Neural progenitor cell (in vitro differentiated cells): ENCODE data around the gene THUMPD3. TPM values are rescaled to one million over a fixed set of nuclear protein-coding genes. Genes with fewer than 3 reads are reported as not detected.

Source experiments
- DNase-seq: peaks from one replicate; pipeline ENCODE4 v3.0.0-alpha.2; 2016; ENCODE audit warnings: low spot score
- H2AFZ ChIP-seq: fragments of 200-600 bp; sonication (generic); replicated peaks from 2 replicates; pipeline ENCODE4 v1.6.1; 2016; ENCODE audit warnings: antibody characterized with exemption
- H3F3A ChIP-seq: fragments of 200-600 bp; sonication (generic); 2 replicates; pipeline ENCODE4 v1.6.1; 2016; ENCODE audit warnings: antibody characterized with exemption, low read depth
- H3K27ac ChIP-seq: fragments of 200-600 bp; sonication (generic); 2 replicates; pipeline ENCODE4 v1.5.1; 2016; ENCODE audit warnings: mild to moderate bottlenecking
- H3K27me3 ChIP-seq: fragments of 200-600 bp; sonication (generic); 2 replicates; pipeline ENCODE4 v1.6.1; 2016; ENCODE audit warnings: mild to moderate bottlenecking, moderate library complexity
- H3K36me3 ChIP-seq: fragments of 200-600 bp; sonication (generic); 2 replicates; pipeline ENCODE4 v1.5.1; 2016
- H3K4me1 ChIP-seq: fragments of 200-600 bp; sonication (generic); 2 replicates; pipeline ENCODE4 v1.6.1; 2016; ENCODE audit warnings: mixed run types
- H3K4me2 ChIP-seq: fragments of 200-600 bp; sonication (generic); 2 replicates; pipeline ENCODE4 v1.6.1; 2016
- H3K4me3 ChIP-seq: fragments of 200-600 bp; sonication (generic); 2 replicates; pipeline ENCODE4 v1.5.1; 2016
- H3K79me2 ChIP-seq: fragments of 200-600 bp; sonication (generic); 2 replicates; pipeline ENCODE4 v1.6.1; 2016; ENCODE audit warnings: low read depth
- H3K9ac ChIP-seq: fragments of 200-600 bp; sonication (generic); 2 replicates; pipeline ENCODE4 v1.6.1; 2016
- H3K9me3 ChIP-seq: fragments of 200-600 bp; sonication (generic); 2 replicates; pipeline ENCODE4 v1.5.1; 2016; ENCODE audit warnings: low read depth
- H4K20me1 ChIP-seq: fragments of 200-600 bp; sonication (generic); 2 replicates; pipeline ENCODE4 v1.6.1; 2016; ENCODE audit warnings: low read depth
- H3K27ac Mint-ChIP-seq: 3 replicates; pipeline ENCODE4 v1.8.0; 2021; ENCODE audit warnings: mixed read lengths
- H3K27me3 Mint-ChIP-seq: 2 replicates; pipeline ENCODE4 v1.8.0; 2022; ENCODE audit warnings: low read depth, mild to moderate bottlenecking, inconsistent platforms, moderate library complexity, mixed read lengths; ENCODE audit not compliant: insufficient read depth
- H3K36me3 Mint-ChIP-seq: 3 replicates; pipeline ENCODE4 v1.8.0; 2021; ENCODE audit warnings: mixed read lengths
- H3K4me1 Mint-ChIP-seq: 3 replicates; pipeline ENCODE4 v1.8.0; 2021; ENCODE audit warnings: mixed read lengths
- H3K4me3 Mint-ChIP-seq: 3 replicates; pipeline ENCODE4 v1.8.0; 2021; ENCODE audit warnings: mild to moderate bottlenecking, moderate library complexity, mixed read lengths
- H3K9me3 Mint-ChIP-seq: 3 replicates; pipeline ENCODE4 v1.8.0; 2020; ENCODE audit warnings: mixed read lengths
- CTCF ChIP-seq: fragments of 200-600 bp; sonication (generic); IDR thresholded peaks from 2 replicates; pipeline ENCODE4 v1.5.1; 2017; ENCODE audit warnings: antibody characterized with exemption, mild to moderate bottlenecking
- EZH2 ChIP-seq: fragments of 200-600 bp; sonication (generic); IDR thresholded peaks from 2 replicates; pipeline ENCODE4 v1.6.1; 2017; ENCODE audit warnings: antibody characterized with exemption, mild to moderate bottlenecking, moderate library complexity
- EZH2phosphoT487 ChIP-seq: fragments of 200-600 bp; sonication (generic); IDR thresholded peaks from 2 replicates; pipeline ENCODE4 v1.6.1; 2017; ENCODE audit warnings: antibody characterized with exemption
- total RNA-seq: library from RNA; depleted of rRNA; stranded (reverse); fragments of >200 nt; gene quantifications from 2 replicates; pipeline ENCODE4 v1.2.3, GENCODE V29; 2015; ENCODE audit warnings: low replicate concordance

Gene THUMPD3
- total RNA-seq, 1 donor from 2014 or later, result 23.9 TPM

GRCh38 chr3:9387322-9387655, 24.4 kb downstream of the THUMPD3 start:
- Histone ChIP-seq H3K27me3 (no peaks in the 10 kb centered on the region), H2AFZ (no peak overlapping the region), H3K9ac (no peak overlapping the region), H3K4me1 (no peaks in the 10 kb centered on the region), H3F3A (peaks cover 96% of the 10 kb centered on the region), H3K27ac (peak overlapping the region; percentile 21), H3K79me2 (peaks cover 47% of the 10 kb centered on the region), H3K4me2 (no peak overlapping the region), H4K20me1 (peaks cover 49% of the 10 kb centered on the region), H3K9me3 (no peaks in the 10 kb centered on the region), H3K4me3 (no peak overlapping the region), H3K36me3 (peaks cover 39% of the 10 kb centered on the region)
- Mint-ChIP-seq H3K36me3 (peaks cover 39% of the 10 kb centered on the region), H3K27ac (no peak overlapping the region), H3K4me1 (peaks cover 3% of the 10 kb centered on the region), H3K4me3 (no peak overlapping the region), H3K9me3 (no peaks in the 10 kb centered on the region), H3K27me3 (no peaks in the 10 kb centered on the region)
- no peak for DNase-seq
- TF ChIP-seq EZH2, result no peak
- TF ChIP-seq EZH2phosphoT487, result no peak
- no peak for TF ChIP-seq CTCF

GRCh38 chr3:9388142-9388541, 25.3 kb downstream of the THUMPD3 start:
- no peaks in the 10 kb centered on the region for H3K27me3 Mint-ChIP-seq
- Histone ChIP-seq H2AFZ (no peak overlapping the region), H3K36me3 (peaks cover 48% of the 10 kb centered on the region), H3K79me2 (peaks cover 56% of the 10 kb centered on the region), H3K4me2 (no peak overlapping the region), H3K9me3 (no peaks in the 10 kb centered on the region), H3K9ac (no peak overlapping the region), H3K4me3 (no peak overlapping the region), H4K20me1 (peaks cover 57% of the 10 kb centered on the region), H3K27me3 (no peaks in the 10 kb centered on the region), H3F3A (peaks cover 100% of the 10 kb centered on the region), H3K4me1 (no peaks in the 10 kb centered on the region), H3K27ac (no peak overlapping the region)
- TF ChIP-seq CTCF (no peak), EZH2 (no peak), EZH2phosphoT487 (no peak)
- H3K36me3 Mint-ChIP-seq, result peaks cover 39% of the 10 kb centered on the region
- DNase-seq, result no peak
- H3K4me1 Mint-ChIP-seq, result peaks cover 5% of the 10 kb centered on the region
- no peaks in the 10 kb centered on the region for H3K9me3 Mint-ChIP-seq
- H3K4me3 Mint-ChIP-seq, result no peak overlapping the region
- H3K27ac Mint-ChIP-seq, result no peak overlapping the region

- no peak overlapping the region for H3K27ac Mint-ChIP-seq
- H3K9me3 Mint-ChIP-seq, result no peaks in the 10 kb centered on the region
- DNase-seq, result no peak
- Histone ChIP-seq H4K20me1 (peaks cover 63% of the 10 kb centered on the region), H3K27ac (no peak overlapping the region), H3K4me2 (no peak overlapping the region), H3K4me3 (no peak overlapping the region), H3F3A (peaks cover 98% of the 10 kb centered on the region), H3K36me3 (peaks cover 50% of the 10 kb centered on the region), H3K27me3 (no peaks in the 10 kb centered on the region), H3K4me1 (no peaks in the 10 kb centered on the region), H3K9me3 (no peaks in the 10 kb centered on the region), H3K9ac (no peak overlapping the region), H3K79me2 (peaks cover 62% of the 10 kb centered on the region), H2AFZ (no peak overlapping the region)
- no peaks in the 10 kb centered on the region for H3K27me3 Mint-ChIP-seq
- peaks cover 39% of the 10 kb centered on the region for H3K36me3 Mint-ChIP-seq
- no peak overlapping the region for H3K4me3 Mint-ChIP-seq
- TF ChIP-seq EZH2phosphoT487, result no peak
- TF ChIP-seq EZH2, result no peak
- TF ChIP-seq CTCF, result no peak
- peaks cover 5% of the 10 kb centered on the region for H3K4me1 Mint-ChIP-seq
These were observed 25.9 kb downstream of the THUMPD3 start for GRCh38 chr3:9388562-9389272.
